Uterus (tissue), 4 donors: ENCODE data around the gene DPP6. TPM values are rescaled to one million over a fixed set of nuclear protein-coding genes. Genes with fewer than 3 reads are reported as not detected.

Experiments used
- DNase-seq, 2 donors: peaks; one replicate each; pipeline ENCODE4 v3.0.0-alpha.2; 2019 to 2020
- H3K27ac ChIP-seq, 2 donors: fragments of 200-600 bp; sonication (generic); 1 replicate in 1 of 2; 2 replicates in 1 of 2; pipeline ENCODE4 v1.5.1; 2016 to 2018
- H3K27me3 ChIP-seq, 2 donors: fragments of 200-600 bp; sonication (generic); one replicate each; pipeline ENCODE4 v1.5.1; 2018 to 2019; ENCODE audit warnings: control low read depth in 1 of 2
- H3K36me3 ChIP-seq, 2 donors: fragments of 200-600 bp; sonication (generic); one replicate each; pipeline ENCODE4 v1.5.1; 2019; ENCODE audit warnings: control low read depth in 1 of 2
- H3K4me1 ChIP-seq, 2 donors: fragments of 200-600 bp; sonication (generic); one replicate each; pipeline ENCODE4 v1.5.1; 2018 to 2019; ENCODE audit warnings: control low read depth in 1 of 2
- H3K4me3 ChIP-seq, 2 donors: fragments of 200-600 bp; sonication (generic); 1 replicate in 1 of 2; 2 replicates in 1 of 2; pipeline ENCODE4 v1.5.1; 2018 to 2019; ENCODE audit warnings: mild to moderate bottlenecking in 1 of 2
- H3K9me3 ChIP-seq, 2 donors: fragments of 200-600 bp; sonication (generic); one replicate each; pipeline ENCODE4 v1.5.1; 2019; ENCODE audit warnings: control low read depth in 1 of 2
- CTCF ChIP-seq, 4 experiments: fragments of 200-600 bp in 2 of 4; fragments of 450-650 bp in 2 of 4; sonication (generic) in 2 of 4; IDR thresholded peaks; one replicate each; pipeline ENCODE4 v1.5.1; 2016 to 2019; ENCODE audit warnings: antibody characterized with exemption in 4 of 4, mild to moderate bottlenecking in 2 of 4, moderate library complexity in 1 of 4
- POLR2A ChIP-seq, 2 donors: fragments of 450-650 bp; IDR thresholded peaks; one replicate each; pipeline ENCODE4 v1.6.1; 2016; ENCODE audit warnings: antibody characterized with exemption in 2 of 2, mild to moderate bottlenecking in 1 of 2, moderate library complexity in 1 of 2
- intact Hi-C: fragments of 100-400 bp; cut with DNase I; formaldehyde crosslinking; loops from one replicate; pipeline ENCODE4 v1.15.1; 2023; ENCODE audit warnings: low total_unique reads
- total RNA-seq, 4 donors: library from RNA; depleted of rRNA in 3 of 4; stranded (reverse); fragments of >200 nt in 3 of 4; gene quantifications; one replicate each; pipeline versions ENCODE4 v1.1.0 to v1.2.4, GENCODE V29; 2014 to 2023
- donor health status: DM: yes; HTN: yes; CAD: no.

The DPP6 gene
- total RNA-seq, 4 donors from 2014 or later: 4.1 to 107 (median 42.7) TPM

GRCh38 chr7:154684666-154685563 is 632.7 kb downstream of the DPP6 start:
- H3K4me1 ChIP-seq: no peaks in the 10 kb centered on the region
- no peak for DNase-seq
- H3K9me3 ChIP-seq: no peaks in the 10 kb centered on the region
- no peak for TF ChIP-seq CTCF (IDR thresholded peaks at IDR 0.05)
- no peak for TF ChIP-seq POLR2A (IDR thresholded peaks at IDR 0.05)
- no peaks in the 10 kb centered on the region for H3K27me3 ChIP-seq
- intact Hi-C loops: no loop called here
- H3K27ac ChIP-seq: no peak overlapping the region
- H3K4me3 ChIP-seq: no peak overlapping the region
- no peaks in the 10 kb centered on the region for H3K36me3 ChIP-seq

GRCh38 chr7:154685564-154685901 is 633.3 kb downstream of the DPP6 start:
- no peak for TF ChIP-seq CTCF (IDR thresholded peaks at IDR 0.05)
- TF ChIP-seq POLR2A (IDR thresholded peaks at IDR 0.05): no peak
- Histone ChIP-seq H3K4me3 (no peak overlapping the region), H3K27me3 (no peaks in the 10 kb centered on the region), H3K36me3 (no peaks in the 10 kb centered on the region), H3K27ac (no peak overlapping the region), H3K9me3 (no peaks in the 10 kb centered on the region), H3K4me1 (no peaks in the 10 kb centered on the region)
- intact Hi-C loops: no loop called here
- DNase-seq: no peak

GRCh38 chr7:154686305-154686704 is 634.1 kb downstream of the DPP6 start:
- TF ChIP-seq POLR2A (IDR thresholded peaks at IDR 0.05) (no peak), CTCF (IDR thresholded peaks at IDR 0.05) (no peak)
- Histone ChIP-seq H3K27me3 (no peaks in the 10 kb centered on the region), H3K4me1 (no peaks in the 10 kb centered on the region), H3K27ac (no peak overlapping the region), H3K4me3 (no peak overlapping the region), H3K36me3 (no peaks in the 10 kb centered on the region), H3K9me3 (no peaks in the 10 kb centered on the region)
- intact Hi-C loops: no loop called here
- no peak for DNase-seq

- Histone ChIP-seq H3K36me3 (no peaks in the 10 kb centered on the region), H3K9me3 (no peaks in the 10 kb centered on the region), H3K4me3 (no peak overlapping the region), H3K4me1 (no peaks in the 10 kb centered on the region), H3K27me3 (no peaks in the 10 kb centered on the region), H3K27ac (no peak overlapping the region)
- TF ChIP-seq CTCF (IDR thresholded peaks at IDR 0.05) (no peak), POLR2A (IDR thresholded peaks at IDR 0.05) (no peak)
- intact Hi-C loops: no loop called here
- no peak for DNase-seq
Observed at GRCh38 chr7:154688952-154689351, 636.8 kb downstream of the DPP6 start.

- no peaks in the 10 kb centered on the region for H3K27me3 ChIP-seq
- H3K36me3 ChIP-seq: no peaks in the 10 kb centered on the region
- TF ChIP-seq CTCF (IDR thresholded peaks at IDR 0.05): no peak
- no peak for TF ChIP-seq POLR2A (IDR thresholded peaks at IDR 0.05)
- H3K4me3 ChIP-seq: no peak overlapping the region
- intact Hi-C loops: no loop called here
- no peak overlapping the region for H3K27ac ChIP-seq
- H3K4me1 ChIP-seq: no peaks in the 10 kb centered on the region
- no peaks in the 10 kb centered on the region for H3K9me3 ChIP-seq
- no peak for DNase-seq
Observed at GRCh38 chr7:154690411-154690810, 638.2 kb downstream of the DPP6 start.
